Body of pancreas (tissue), 4 donors: ENCODE measurements around the gene POLR3C. TPM values are rescaled to one million over a fixed set of nuclear protein-coding genes. Genes with fewer than 3 reads are reported as not detected.

Source experiments
- ATAC-seq: fragments of 150-250 bp; one replicate; pipeline ENCODE4 v1.9.1; 2016
- DNase-seq, 4 donors: peaks; one replicate each; pipeline ENCODE4 v3.0.0-alpha.2; 2019
- H3K27ac ChIP-seq, 4 donors: fragments of 200-600 bp; sonication (generic); 1 replicate in 3 of 4; 2 replicates in 1 of 4; pipeline versions ENCODE4 v1.5.1 to v1.6.1; 2016 to 2019; ENCODE audit warnings: mild to moderate bottlenecking in 1 of 4, mixed read lengths in 1 of 4, moderate library complexity in 1 of 4
- H3K27me3 ChIP-seq, 2 donors: fragments of 200-600 bp; sonication (generic); one replicate each; pipeline ENCODE4 v1.6.0; 2016; ENCODE audit warnings: mild to moderate bottlenecking in 1 of 2
- H3K36me3 ChIP-seq, 2 donors: fragments of 200-600 bp; sonication (generic); replicated peaks in 1 of 2; 2 replicates each; pipeline ENCODE4 v1.5.1; 2016; ENCODE audit warnings: low read depth in 2 of 2; ENCODE audit not compliant: insufficient read depth in 1 of 2
- H3K4me1 ChIP-seq: fragments of 200-600 bp; sonication (generic); one replicate; pipeline ENCODE4 v1.6.0; 2016
- H3K4me3 ChIP-seq, 2 donors: fragments of 200-600 bp; sonication (generic); 1 replicate in 1 of 2; 2 replicates in 1 of 2; pipeline ENCODE4 v1.5.1; 2016 to 2019
- H3K9me3 ChIP-seq, 3 donors: fragments of 200-600 bp; sonication (generic); 1 replicate in 2 of 3; 2 replicates in 1 of 3; pipeline ENCODE4 v1.5.1; 2016
- CTCF ChIP-seq, 7 experiments: fragments of 450-650 bp in 4 of 7; fragments of 200-600 bp in 3 of 7; sonication (generic) in 3 of 7; IDR thresholded peaks; one replicate each; pipeline ENCODE4 v1.5.1; 2016 to 2019; ENCODE audit warnings: antibody characterized with exemption in 7 of 7
- POLR2A ChIP-seq, 3 donors: fragments of 450-650 bp; IDR thresholded peaks; one replicate each; pipeline ENCODE4 v1.6.1; 2016; ENCODE audit warnings: antibody characterized with exemption in 3 of 3, mild to moderate bottlenecking in 2 of 3
- WGBS, 2 donors: methylation state at CpG; one replicate each; pipeline ENCODE4 v1.1.5; 2017; 5-methylcytosine and 5-hydroxymethylcytosine counted together
- intact Hi-C: fragments of 100-400 bp; cut with DNase I; formaldehyde crosslinking; loops from one replicate; pipeline ENCODE4 v1.15.1; 2023
- total RNA-seq, 2 donors: library from RNA; depleted of rRNA; stranded (reverse); fragments of >200 nt; gene quantifications; one replicate each; pipeline ENCODE4 v1.1.0, GENCODE V29; 2016

The POLR3C gene
- total RNA-seq, 2 donors from 2014 or later = 15.6 to 31.6 TPM

DNA sequence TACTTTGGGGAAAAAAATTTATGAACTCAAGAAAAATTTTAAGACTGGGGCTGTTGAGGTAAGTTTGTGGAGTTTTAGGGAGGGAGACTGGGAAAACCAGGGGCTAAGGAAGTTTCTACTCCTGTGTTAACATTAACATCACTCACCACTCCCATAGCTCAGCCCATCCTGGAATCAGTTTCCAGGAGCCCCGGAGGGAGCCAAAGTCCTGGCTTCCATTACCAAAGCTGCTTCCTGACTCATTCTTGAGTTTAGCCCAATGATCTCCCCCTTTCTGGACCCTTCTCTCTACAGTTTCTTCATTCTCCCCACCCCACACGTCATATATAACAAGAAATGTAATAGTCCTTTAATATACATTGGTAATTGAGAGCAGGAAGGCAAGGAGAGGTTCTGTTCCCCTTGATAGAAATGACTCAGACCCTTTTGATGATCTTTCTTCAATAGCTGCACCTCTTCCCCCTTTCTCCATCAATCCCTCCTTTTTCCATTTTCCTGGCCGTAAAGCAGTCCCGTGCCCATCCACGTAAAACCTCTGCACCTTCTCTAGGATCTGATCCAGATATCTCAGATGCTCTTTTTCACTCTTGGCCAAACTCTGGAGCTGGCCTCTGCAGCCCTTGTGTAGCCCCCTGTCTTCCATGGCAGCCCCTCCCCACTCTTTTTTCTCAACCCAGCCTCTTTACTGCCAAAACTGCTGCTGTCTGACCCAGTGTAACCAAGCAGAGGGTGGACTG is 39.5 kb downstream of the POLR3C start:
- intact Hi-C loops = no loop called here
- WGBS, 2 donors = 68 to 77% methylated on average over 5 of the region's 5 CpGs
- peaks cover 13% of the 10 kb centered on the region for H3K4me1 ChIP-seq
- DNase-seq (no peak), ATAC-seq (no peak)
- TF ChIP-seq CTCF (IDR thresholded peaks at IDR 0.05) = no peak
- no peak for TF ChIP-seq POLR2A (IDR thresholded peaks at IDR 0.05)
- H3K27me3 ChIP-seq = no peaks in the 10 kb centered on the region
- H3K4me3 ChIP-seq = no peak overlapping the region
- no peaks in the 10 kb centered on the region for H3K9me3 ChIP-seq
- no peaks in the 10 kb centered on the region for H3K36me3 ChIP-seq
- no peak overlapping the region for H3K27ac ChIP-seq

DNA sequence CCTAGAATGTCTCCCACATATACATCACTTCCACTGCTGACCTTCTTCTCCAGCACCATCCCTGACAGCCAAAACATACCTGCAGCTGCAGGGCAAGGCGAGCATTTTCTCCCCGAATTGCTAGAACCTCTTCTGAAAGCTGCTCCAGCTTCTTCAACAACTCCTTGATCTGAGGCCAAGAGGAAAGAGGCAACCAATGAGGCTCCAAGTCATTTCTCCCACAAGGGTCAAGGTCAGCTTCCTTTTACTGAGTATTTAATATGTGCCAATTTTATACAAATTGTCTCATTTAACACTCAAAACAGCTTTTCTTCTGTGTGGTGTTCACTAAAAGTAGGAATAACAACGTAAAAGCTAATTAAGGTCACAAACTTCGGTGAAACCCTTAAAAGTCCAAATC is 44.2 kb downstream of the POLR3C start:
- TF ChIP-seq CTCF (IDR thresholded peaks at IDR 0.05) (no peak), POLR2A (IDR thresholded peaks at IDR 0.05) (no peak)
- WGBS, 2 donors = 52 to 70% methylated on average over 4 of the region's 4 CpGs
- H3K9me3 ChIP-seq = no peaks in the 10 kb centered on the region
- no peaks in the 10 kb centered on the region for H3K36me3 ChIP-seq
- intact Hi-C loops = no loop called here
- H3K4me1 ChIP-seq = no peaks in the 10 kb centered on the region
- no peak for ATAC-seq
- DNase-seq = no peak
- no peaks in the 10 kb centered on the region for H3K27me3 ChIP-seq
- H3K4me3 ChIP-seq = no peak overlapping the region
- H3K27ac ChIP-seq = no peak overlapping the region

DNA sequence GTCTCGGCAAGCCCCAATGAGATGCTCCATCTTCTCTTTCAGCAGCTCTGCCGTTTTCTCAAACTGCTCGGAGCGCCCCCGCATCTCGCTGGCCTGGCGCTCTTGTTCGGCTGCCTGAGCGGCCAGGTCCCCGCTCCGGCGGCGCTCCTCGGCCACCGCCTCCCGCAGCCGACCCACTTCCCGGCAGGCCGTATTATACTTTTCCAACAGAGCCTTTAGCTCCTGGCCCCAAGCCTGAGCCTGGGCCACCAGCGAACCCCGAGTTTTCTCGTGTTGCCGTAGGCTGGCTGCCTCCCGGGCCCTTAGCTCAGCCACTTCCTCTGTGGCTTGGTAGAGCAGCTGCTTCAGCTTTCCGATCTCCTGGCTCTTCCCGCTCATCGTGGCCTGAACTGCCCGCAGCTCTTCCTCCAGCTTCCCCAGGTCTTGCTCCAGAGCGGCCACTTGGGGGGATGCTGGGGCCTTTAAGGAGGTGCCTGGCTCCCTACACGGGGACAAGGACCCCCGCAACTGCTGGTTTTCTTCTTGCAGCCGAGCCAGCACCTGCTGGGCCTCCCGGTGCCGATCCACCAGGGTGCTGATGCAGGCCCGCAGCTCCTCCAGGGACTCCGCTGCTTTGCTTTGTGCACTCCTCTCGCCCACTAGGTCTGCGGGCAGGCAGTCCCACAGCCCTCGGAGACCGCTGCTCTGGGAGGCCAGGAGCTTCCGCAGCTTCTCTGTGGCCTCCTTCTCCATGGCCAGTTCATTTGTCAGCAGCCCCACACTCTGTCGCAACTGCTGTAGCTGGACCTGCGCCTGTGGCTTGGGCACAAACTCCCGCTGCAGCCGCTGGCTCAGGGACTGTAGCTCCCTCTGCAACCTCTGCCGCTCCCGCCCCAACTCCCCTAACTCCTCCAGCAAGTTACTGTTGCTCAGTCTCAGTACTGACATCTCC is 48.3 kb downstream of the POLR3C start:
- intact Hi-C loops = no loop called here
- ATAC-seq (peak; percentile 33), DNase-seq (peak in 3 of 4 donors; percentile 22 to 43 (median 42))
- no peaks in the 10 kb centered on the region for H3K9me3 ChIP-seq
- H3K4me3 ChIP-seq = no peak overlapping the region
- no peaks in the 10 kb centered on the region for H3K4me1 ChIP-seq
- 48 to 67% methylated on average over 44 to 47 of the region's 47 CpGs for WGBS, 2 donors
- no peaks in the 10 kb centered on the region for H3K36me3 ChIP-seq
- H3K27me3 ChIP-seq = no peaks in the 10 kb centered on the region
- H3K27ac ChIP-seq = peak overlapping the region in 2 of 4 donors; percentile 24 to 47
- TF ChIP-seq POLR2A (IDR thresholded peaks at IDR 0.05) (no peak), CTCF (IDR thresholded peaks at IDR 0.05) (no peak)

DNA sequence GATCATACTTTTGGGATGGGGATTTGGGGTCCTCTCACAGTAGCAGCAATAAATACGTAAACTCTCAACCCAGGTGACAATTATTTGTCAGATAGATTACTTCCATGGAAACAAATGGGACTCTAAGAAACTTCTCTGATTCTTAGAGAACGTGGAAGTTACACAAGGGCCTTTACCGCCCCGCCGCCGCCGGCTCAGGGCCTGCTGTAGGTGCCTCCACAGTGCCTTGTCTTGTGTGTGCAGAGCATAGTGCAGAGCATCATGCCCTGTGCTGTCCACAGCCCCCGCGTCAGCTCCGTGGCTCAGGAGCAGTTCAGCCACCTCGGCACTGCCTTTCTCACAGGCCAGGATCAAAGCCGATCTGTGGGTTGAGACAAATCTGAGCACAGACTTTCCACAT is 50.6 kb downstream of the POLR3C start:
- 85 to 94% methylated on average over 8 to 12 of the region's 12 CpGs for WGBS, 2 donors
- TF ChIP-seq CTCF (IDR thresholded peaks at IDR 0.05) (no peak), POLR2A (IDR thresholded peaks at IDR 0.05) (no peak)
- Histone ChIP-seq H3K27me3 (no peaks in the 10 kb centered on the region), H3K9me3 (no peaks in the 10 kb centered on the region), H3K36me3 (no peaks in the 10 kb centered on the region), H3K4me3 (no peak overlapping the region), H3K4me1 (no peaks in the 10 kb centered on the region), H3K27ac (no peak overlapping the region)
- intact Hi-C loops = no loop called here
- no peak for DNase-seq
- no peak for ATAC-seq
